Measurements from ENCODE around the gene ALDH3B2.
"Not testable (repeated sequence)": the region's sequence is repeated elsewhere in the genome, so short reads cannot be mapped to it uniquely, and the experiment has no call there.

DNA sequence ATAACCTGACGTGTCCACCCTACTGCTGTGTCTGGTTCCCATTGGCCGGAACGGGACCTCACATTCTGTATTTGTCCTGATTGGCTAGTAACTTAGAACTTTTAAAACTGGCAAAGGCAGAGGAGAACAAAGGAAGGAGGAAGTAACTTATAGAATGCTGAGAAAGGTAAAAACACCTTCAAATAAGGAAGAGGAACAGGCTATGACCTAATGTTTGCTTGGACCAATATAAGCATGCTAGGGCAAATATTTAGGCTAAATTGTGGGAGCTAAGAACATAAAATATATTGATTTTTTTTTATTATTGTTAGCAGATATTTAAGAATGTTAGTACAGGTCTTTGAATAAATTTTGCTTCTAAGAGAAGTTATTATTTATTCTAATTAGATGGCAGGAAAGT, 37.0 kb downstream of the ALDH3B2 start:
- TF ChIP-seq CTCF (IDR thresholded peaks at IDR 0.05), result not testable (repeated sequence)
- TF ChIP-seq, protein P1, sequence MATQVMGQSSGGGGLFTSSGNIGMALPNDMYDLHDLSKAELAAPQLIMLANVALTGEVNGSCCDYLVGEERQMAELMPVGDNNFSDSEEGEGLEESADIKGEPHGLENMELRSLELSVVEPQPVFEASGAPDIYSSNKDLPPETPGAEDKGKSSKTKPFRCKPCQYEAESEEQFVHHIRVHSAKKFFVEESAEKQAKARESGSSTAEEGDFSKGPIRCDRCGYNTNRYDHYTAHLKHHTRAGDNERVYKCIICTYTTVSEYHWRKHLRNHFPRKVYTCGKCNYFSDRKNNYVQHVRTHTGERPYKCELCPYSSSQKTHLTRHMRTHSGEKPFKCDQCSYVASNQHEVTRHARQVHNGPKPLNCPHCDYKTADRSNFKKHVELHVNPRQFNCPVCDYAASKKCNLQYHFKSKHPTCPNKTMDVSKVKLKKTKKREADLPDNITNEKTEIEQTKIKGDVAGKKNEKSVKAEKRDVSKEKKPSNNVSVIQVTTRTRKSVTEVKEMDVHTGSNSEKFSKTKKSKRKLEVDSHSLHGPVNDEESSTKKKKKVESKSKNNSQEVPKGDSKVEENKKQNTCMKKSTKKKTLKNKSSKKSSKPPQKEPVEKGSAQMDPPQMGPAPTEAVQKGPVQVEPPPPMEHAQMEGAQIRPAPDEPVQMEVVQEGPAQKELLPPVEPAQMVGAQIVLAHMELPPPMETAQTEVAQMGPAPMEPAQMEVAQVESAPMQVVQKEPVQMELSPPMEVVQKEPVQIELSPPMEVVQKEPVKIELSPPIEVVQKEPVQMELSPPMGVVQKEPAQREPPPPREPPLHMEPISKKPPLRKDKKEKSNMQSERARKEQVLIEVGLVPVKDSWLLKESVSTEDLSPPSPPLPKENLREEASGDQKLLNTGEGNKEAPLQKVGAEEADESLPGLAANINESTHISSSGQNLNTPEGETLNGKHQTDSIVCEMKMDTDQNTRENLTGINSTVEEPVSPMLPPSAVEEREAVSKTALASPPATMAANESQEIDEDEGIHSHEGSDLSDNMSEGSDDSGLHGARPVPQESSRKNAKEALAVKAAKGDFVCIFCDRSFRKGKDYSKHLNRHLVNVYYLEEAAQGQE (IDR thresholded peaks at IDR 0.05; ENCODE audit: insufficient read depth in 1 of 2, low read depth in 2 of 2, low read length in 1 of 2), result not testable (repeated sequence)

Measured in Panc1 (cell line).